ENCODE data around the gene PTPRN2.

- no peak for TF ChIP-seq MXI1 (IDR thresholded peaks at IDR 0.05; ENCODE audit: low read depth, low read length)
- TF ChIP-seq ESRRA (IDR thresholded peaks at IDR 0.05; ENCODE audit: borderline replicate concordance, low read depth), result no peak
- TF ChIP-seq ZBTB11 (CRISPR knock-in tag; IDR thresholded peaks at IDR 0.05), result no peak
- no peak for TF ChIP-seq FOXA1 (IDR thresholded peaks at IDR 0.05; ENCODE audit: borderline replicate concordance)
- TF ChIP-seq NFE2L1 (tag; IDR thresholded peaks at IDR 0.05; ENCODE audit: borderline replicate concordance, low read depth), result no peak
- TF ChIP-seq PATZ1 (CRISPR knock-in tag; IDR thresholded peaks at IDR 0.05; ENCODE audit: borderline replicate concordance), result no peak
- no peak for TF ChIP-seq MAX (CRISPR knock-in tag; IDR thresholded peaks at IDR 0.05)
Observed at GRCh38 chr7:157998884-157999552, 588.6 kb downstream of the PTPRN2 start.
